K562 (cell line): ENCODE results near the gene TMEM126A. TPM values are rescaled to one million over a fixed set of nuclear protein-coding genes. Genes with fewer than 3 reads are reported as not detected.

Source experiments
- BACH1 ChIP-seq: fragments of 200-800 bp; sonication (Bioruptor generic); IDR thresholded peaks from 2 replicates; pipeline ENCODE4 v1.6.1; 2016; ENCODE audit warnings: missing genetic modification characterization, missing compliant biosample characterization
- BRD4 ChIP-seq: fragments of 200-600 bp; sonication (generic); IDR thresholded peaks from 2 replicates; pipeline ENCODE4 v1.6.1; 2017; ENCODE audit warnings: inconsistent platforms
- BRF1 ChIP-seq: IDR thresholded peaks from 3 replicates; pipeline ENCODE4 v1.6.1; 2011; ENCODE audit warnings: borderline replicate concordance, mild to moderate bottlenecking; ENCODE audit not compliant: insufficient read length; ENCODE audit errors: extremely low read depth
- CBX5 ChIP-seq: IDR thresholded peaks from 2 replicates; pipeline ENCODE4 v1.6.1; 2014; ENCODE audit warnings: low read depth, borderline replicate concordance
- GABPB1 ChIP-seq: sonication (generic); formaldehyde crosslinking; IDR thresholded peaks from 2 replicates; pipeline ENCODE4 v1.8.0; 2022; ENCODE audit warnings: mild to moderate bottlenecking, missing genetic modification reagents
- MTA3 ChIP-seq: fragments of 450-650 bp; formaldehyde crosslinking; IDR thresholded peaks from 2 replicates; pipeline ENCODE4 v1.6.1; 2017; ENCODE audit warnings: mild to moderate bottlenecking, borderline replicate concordance
- PRPF4 ChIP-seq: fragments of 200-400 bp; formaldehyde crosslinking; IDR thresholded peaks from one replicate; pipeline ENCODE4 v1.6.1; 2017; ENCODE audit warnings: low read length, low read depth, mild to moderate bottlenecking; ENCODE audit not compliant: insufficient read depth, poor library complexity, severe bottlenecking
- RAD21 ChIP-seq, 2 experiments: fragments of 250-450 bp in 1 of 2; fragments of 450-650 bp in 1 of 2; sonication (Bioruptor Pico) in 1 of 2; formaldehyde crosslinking in 1 of 2; IDR thresholded peaks in 1 of 2; conservative IDR thresholded peaks in 1 of 2; 2 replicates each; pipeline versions ENCODE4 v1.4.0 to v1.8.0; 2020 to 2022; ENCODE audit warnings: mild to moderate bottlenecking in 2 of 2, moderate library complexity in 1 of 2
- RREB1 ChIP-seq: fragments of 250-450 bp; sonication (Bioruptor Pico); IDR thresholded peaks from 2 replicates; pipeline ENCODE4 v1.4.0; 2020
- TAF9B ChIP-seq: fragments of 450-650 bp; IDR thresholded peaks from 2 replicates; pipeline ENCODE4 v1.6.1; 2018; ENCODE audit warnings: mild to moderate bottlenecking; ENCODE audit not compliant: partially characterized antibody
- TARDBP ChIP-seq: fragments of 450-650 bp; IDR thresholded peaks from 2 replicates; pipeline ENCODE4 v1.6.1; 2016
- TBL1XR1 ChIP-seq, 2 experiments: IDR thresholded peaks; 2 replicates each; pipeline ENCODE4 v1.6.1; 2012; ENCODE audit warnings: improper control_type of control experiment in 2 of 2, low read length in 2 of 2, mild to moderate bottlenecking in 1 of 2
- TRIM25 ChIP-seq: fragments of 450-650 bp; IDR thresholded peaks from 2 replicates; pipeline ENCODE4 v1.7.0; 2016; ENCODE audit warnings: borderline replicate concordance
- XRCC3 ChIP-seq: fragments of 450-650 bp; IDR thresholded peaks from 2 replicates; pipeline ENCODE4 v1.6.1; 2017; ENCODE audit warnings: mild to moderate bottlenecking, moderate library complexity
- ZKSCAN1 ChIP-seq: fragments of 150-350 bp; IDR thresholded peaks from 2 replicates; pipeline ENCODE4 v1.6.1; 2016; ENCODE audit warnings: low read depth, low read length
- ZNF121 ChIP-seq: sonication (generic); formaldehyde crosslinking; conservative IDR thresholded peaks from 2 replicates; pipeline ENCODE4 v1.8.0; 2022; ENCODE audit warnings: missing genetic modification reagents
- ZNF280A ChIP-seq: fragments of 450-650 bp; IDR thresholded peaks from 2 replicates; pipeline ENCODE4 v1.6.1; 2018; ENCODE audit warnings: mild to moderate bottlenecking, low read depth; ENCODE audit not compliant: partially characterized antibody
- ZNF586 ChIP-seq: fragments of 450-650 bp; formaldehyde crosslinking; conservative IDR thresholded peaks from 2 replicates; pipeline ENCODE4 v1.4.0; 2020; ENCODE audit warnings: mild to moderate bottlenecking, moderate library complexity
- ZSCAN32 ChIP-seq: fragments of 450-650 bp; formaldehyde crosslinking; IDR thresholded peaks from 2 replicates; pipeline ENCODE4 v1.4.0; 2020; ENCODE audit warnings: mild to moderate bottlenecking, moderate library complexity
- polyA plus RNA-seq, 8 experiments: library from polyadenylated mRNA; depleted of rRNA in 4 of 8; stranded (reverse) in 5 of 8; unstranded in 3 of 8; fragments of >200 nt; fragmentation: Nextera tagmentation in 2 of 8; fragmentation: Illumina TruSeq in 1 of 8; extraction: Ambion mirVana in 2 of 8; extraction: Trizol in 1 of 8; gene quantifications; 2 replicates each; pipeline versions ENCODE4 v1.2.1 to v1.2.3, GENCODE V29; 2011 to 2014; ENCODE audit warnings: inconsistent platforms in 1 of 8, missing spikeins in 1 of 8
- total RNA-seq, 7 experiments: library from RNA; depleted of rRNA in 6 of 7; stranded (reverse); fragments of >200 nt in 6 of 7; fragmentation: Illumina TruSeq in 2 of 7; extraction: Trizol in 2 of 7; gene quantifications; 2 replicates each; pipeline versions ENCODE4 v1.2.1 to v1.2.3, GENCODE V29; 2011 to 2021; ENCODE audit warnings: low replicate concordance in 1 of 7

Gene TMEM126A
- total and polyA plus RNA-seq, 9 of the 15 experiments (the other 6 are each of a cell fraction or from before 2014, with no cell fraction given), result 19.3 to 154 (median 56.3) TPM

DNA sequence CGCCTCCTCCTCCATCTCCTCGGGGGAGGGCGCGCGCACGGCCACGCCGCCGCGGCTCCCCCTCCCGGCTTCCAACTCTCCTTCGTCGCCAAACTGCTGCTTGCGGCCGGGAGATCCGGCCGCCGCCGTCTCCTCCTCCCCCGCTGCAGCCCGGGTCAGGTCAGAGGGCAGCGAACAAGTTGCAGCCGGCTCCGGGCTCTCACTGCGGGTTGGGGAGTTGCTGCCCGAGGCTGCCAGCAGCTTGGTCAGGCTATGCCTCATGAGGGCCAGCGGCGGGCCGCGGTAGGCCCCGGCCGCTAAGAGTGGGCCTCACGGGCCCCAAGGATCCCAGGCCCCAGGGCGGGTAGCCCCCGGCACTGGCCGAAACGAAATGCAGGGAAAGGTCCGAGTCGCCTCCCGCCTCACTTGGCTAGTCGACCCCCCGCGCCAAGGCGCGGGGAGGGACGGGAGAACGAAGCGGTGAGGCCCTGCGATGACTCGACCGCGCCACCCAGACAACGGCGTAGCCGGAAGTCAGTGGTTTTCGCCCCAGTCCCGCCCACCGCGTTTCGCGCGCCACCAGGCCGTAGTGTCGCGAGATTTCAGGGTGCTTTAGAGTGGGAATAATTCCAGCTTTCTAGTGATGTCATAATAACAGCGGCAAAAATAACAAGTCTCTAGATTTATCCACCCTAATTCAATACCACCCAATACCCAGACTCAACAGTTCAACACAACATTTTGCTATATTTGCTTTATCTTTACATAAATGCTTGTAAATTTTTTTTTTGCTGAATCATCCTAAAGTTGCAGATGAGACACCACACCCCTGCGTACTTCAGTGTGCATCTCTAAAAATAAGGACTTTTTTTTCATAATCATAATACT, 17.1 kb downstream of the TMEM126A start, which contains the start of gene CREBZF (continued):
- no peak for TF ChIP-seq ZNF280A
- peak; percentile 85; the same call in 1 of the 2 replicates for TF ChIP-seq BRD4
- no peak for TF ChIP-seq CBX5
- TF ChIP-seq ZNF586 (CRISPR knock-in tag), result no peak
- TF ChIP-seq XRCC3, result no peak
- TF ChIP-seq ZSCAN32 (CRISPR knock-in tag), result no peak
- peak; percentile 95 for TF ChIP-seq BACH1 (tag)
- no peak for TF ChIP-seq ZNF121 (CRISPR knock-in tag)
- TF ChIP-seq GABPB1 (CRISPR knock-in tag), result peak; percentile 91
- peak; percentile 74 for TF ChIP-seq TAF9B
- no peak for TF ChIP-seq BRF1
- no peak for TF ChIP-seq RAD21 (CRISPR knock-in tag; conservative IDR thresholded peaks at IDR 0.05 in 1 of 2, IDR thresholded peaks at IDR 0.05 in 1 of 2)
- no peak for TF ChIP-seq TARDBP
- TF ChIP-seq TRIM25, result no peak
- peak; percentile 22; the same call in 1 of the 2 replicates for TF ChIP-seq MTA3
- TF ChIP-seq RREB1 (CRISPR knock-in tag), result no peak
- TF ChIP-seq TBL1XR1 (IDR thresholded peaks at IDR 0.05; ENCODE audit: low read length in 2 of 2), result no peak; a peak in 1 of 4 replicates
- TF ChIP-seq PRPF4, result peak; percentile 84
- no peak for TF ChIP-seq ZKSCAN1
